Hepatocyte (in vitro differentiated cells): Measurements from ENCODE around the gene KCNG4. TPM values are rescaled to one million over a fixed set of nuclear protein-coding genes. Genes with fewer than 3 reads are reported as not detected.

Source experiments
- DNase-seq: peaks from one replicate; pipeline ENCODE4 v3.0.0-alpha.2; 2016; ENCODE audit warnings: low spot score
- H2AFZ ChIP-seq: fragments of 200-600 bp; sonication (generic); 2 replicates; pipeline ENCODE4 v1.6.0; 2016; ENCODE audit warnings: antibody characterized with exemption, mild to moderate bottlenecking
- H3K27ac ChIP-seq: fragments of 200-600 bp; sonication (generic); 2 replicates; pipeline ENCODE4 v1.5.1; 2016; ENCODE audit warnings: mild to moderate bottlenecking
- H3K27me3 ChIP-seq: fragments of 200-600 bp; sonication (generic); 2 replicates; pipeline ENCODE4 v1.6.1; 2016
- H3K36me3 ChIP-seq: fragments of 200-600 bp; sonication (generic); replicated peaks from 2 replicates; pipeline ENCODE4 v1.5.1; 2016; ENCODE audit warnings: low read depth; ENCODE audit not compliant: insufficient read depth
- H3K4me1 ChIP-seq: fragments of 200-600 bp; sonication (generic); 2 replicates; pipeline ENCODE4 v1.5.1; 2016; ENCODE audit warnings: mild to moderate bottlenecking, moderate library complexity; ENCODE audit not compliant: insufficient read depth
- H3K4me2 ChIP-seq: fragments of 200-600 bp; sonication (generic); 2 replicates; pipeline ENCODE4 v1.6.0; 2016
- H3K4me3 ChIP-seq: fragments of 200-600 bp; sonication (generic); 2 replicates; pipeline ENCODE4 v1.5.1; 2016; ENCODE audit warnings: mild to moderate bottlenecking
- H3K79me2 ChIP-seq: fragments of 200-600 bp; sonication (generic); 2 replicates; pipeline ENCODE4 v1.6.0; 2017; ENCODE audit warnings: mild to moderate bottlenecking
- H3K9me2 ChIP-seq: fragments of 200-600 bp; sonication (generic); replicated peaks from 2 replicates; pipeline ENCODE4 v1.6.0; 2017; ENCODE audit warnings: mild to moderate bottlenecking; ENCODE audit not compliant: insufficient read depth
- H3K9me3 ChIP-seq: fragments of 200-600 bp; sonication (generic); 2 replicates; pipeline ENCODE4 v1.5.1; 2016; ENCODE audit warnings: low read depth, mild to moderate bottlenecking
- H4K20me1 ChIP-seq: fragments of 200-600 bp; sonication (generic); 2 replicates; pipeline ENCODE4 v1.6.0; 2016; ENCODE audit warnings: mild to moderate bottlenecking; ENCODE audit not compliant: insufficient read depth, poor library complexity, severe bottlenecking
- EZH2 ChIP-seq: fragments of 200-600 bp; sonication (generic); IDR thresholded peaks from 2 replicates; pipeline ENCODE4 v1.6.1; 2016; ENCODE audit warnings: antibody characterized with exemption, mild to moderate bottlenecking, borderline replicate concordance
- EZH2phosphoT487 ChIP-seq: fragments of 200-600 bp; sonication (generic); IDR thresholded peaks from one replicate; pipeline ENCODE4 v1.6.1; 2018; ENCODE audit warnings: antibody characterized with exemption, mild to moderate bottlenecking, low read depth, moderate library complexity; ENCODE audit not compliant: unreplicated experiment, severe bottlenecking
- WGBS: methylation state at CpG from one replicate; pipeline ENCODE4 v1.1.6; 2016; ENCODE audit warnings: low lambda C conversion rate; ENCODE audit errors: missing lambda C conversion rate; 5-methylcytosine and 5-hydroxymethylcytosine counted together
- polyA plus RNA-seq: library from polyadenylated mRNA; unstranded; fragments of >200 nt; fragmentation: Nextera tagmentation; extraction: Ambion mirVana; gene quantifications from 2 replicates; pipeline ENCODE4 v1.2.1, GENCODE V29; 2016
- total RNA-seq: library from RNA; depleted of rRNA; stranded (reverse); fragments of >200 nt; gene quantifications from 2 replicates; pipeline ENCODE4 v1.2.3, GENCODE V29; 2014
- TF ChIP-seq, protein P1 (sequence below): fragments of 200-600 bp; sonication (generic); IDR thresholded peaks from 2 replicates; pipeline ENCODE4 v1.5.1; 2016; ENCODE audit warnings: antibody characterized with exemption, mild to moderate bottlenecking; ENCODE audit not compliant: poor library complexity

The KCNG4 gene
- total and polyA plus RNA-seq, 2 experiments from 2014 or later, result not detected

DNA sequence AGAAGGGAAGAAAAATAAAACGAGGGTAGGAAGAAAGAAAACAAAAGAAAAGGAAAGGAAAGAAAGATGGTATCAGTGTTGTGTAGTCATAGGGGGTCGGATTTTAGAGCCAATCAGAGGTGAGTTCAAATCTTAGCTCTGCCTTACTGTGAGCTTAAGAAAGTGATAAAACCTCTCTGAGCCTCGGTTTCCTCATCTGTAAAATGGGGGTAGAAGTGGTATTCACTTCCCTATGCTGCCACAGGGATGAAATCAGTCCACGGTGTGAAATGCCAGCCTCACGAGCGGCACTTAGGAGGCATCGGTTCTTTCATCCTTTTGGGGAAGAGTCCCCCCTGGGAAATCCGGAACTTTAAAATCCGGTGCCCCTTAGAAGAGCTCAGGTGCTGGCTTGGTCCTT lies 6.1 kb downstream of the KCNG4 start:
- H3K4me2 ChIP-seq, result no peak overlapping the region
- H3K79me2 ChIP-seq, result no peaks in the 10 kb centered on the region
- H3K4me3 ChIP-seq, result no peak overlapping the region
- no peaks in the 10 kb centered on the region for H3K27me3 ChIP-seq
- 80% methylated on average over 9 of the region's 9 CpGs for WGBS
- H3K4me1 ChIP-seq, result no peaks in the 10 kb centered on the region
- H4K20me1 ChIP-seq, result no peaks in the 10 kb centered on the region
- DNase-seq, result no peak
- H3K36me3 ChIP-seq, result no peaks in the 10 kb centered on the region
- TF ChIP-seq, protein P1, sequence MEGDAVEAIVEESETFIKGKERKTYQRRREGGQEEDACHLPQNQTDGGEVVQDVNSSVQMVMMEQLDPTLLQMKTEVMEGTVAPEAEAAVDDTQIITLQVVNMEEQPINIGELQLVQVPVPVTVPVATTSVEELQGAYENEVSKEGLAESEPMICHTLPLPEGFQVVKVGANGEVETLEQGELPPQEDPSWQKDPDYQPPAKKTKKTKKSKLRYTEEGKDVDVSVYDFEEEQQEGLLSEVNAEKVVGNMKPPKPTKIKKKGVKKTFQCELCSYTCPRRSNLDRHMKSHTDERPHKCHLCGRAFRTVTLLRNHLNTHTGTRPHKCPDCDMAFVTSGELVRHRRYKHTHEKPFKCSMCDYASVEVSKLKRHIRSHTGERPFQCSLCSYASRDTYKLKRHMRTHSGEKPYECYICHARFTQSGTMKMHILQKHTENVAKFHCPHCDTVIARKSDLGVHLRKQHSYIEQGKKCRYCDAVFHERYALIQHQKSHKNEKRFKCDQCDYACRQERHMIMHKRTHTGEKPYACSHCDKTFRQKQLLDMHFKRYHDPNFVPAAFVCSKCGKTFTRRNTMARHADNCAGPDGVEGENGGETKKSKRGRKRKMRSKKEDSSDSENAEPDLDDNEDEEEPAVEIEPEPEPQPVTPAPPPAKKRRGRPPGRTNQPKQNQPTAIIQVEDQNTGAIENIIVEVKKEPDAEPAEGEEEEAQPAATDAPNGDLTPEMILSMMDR, result no peak
- TF ChIP-seq EZH2phosphoT487, result no peak
- no peak for TF ChIP-seq EZH2
- H2AFZ ChIP-seq, result no peak overlapping the region
- H3K27ac ChIP-seq, result no peak overlapping the region
- no peaks in the 10 kb centered on the region for H3K9me3 ChIP-seq
- H3K9me2 ChIP-seq, result no peaks in the 10 kb centered on the region

DNA sequence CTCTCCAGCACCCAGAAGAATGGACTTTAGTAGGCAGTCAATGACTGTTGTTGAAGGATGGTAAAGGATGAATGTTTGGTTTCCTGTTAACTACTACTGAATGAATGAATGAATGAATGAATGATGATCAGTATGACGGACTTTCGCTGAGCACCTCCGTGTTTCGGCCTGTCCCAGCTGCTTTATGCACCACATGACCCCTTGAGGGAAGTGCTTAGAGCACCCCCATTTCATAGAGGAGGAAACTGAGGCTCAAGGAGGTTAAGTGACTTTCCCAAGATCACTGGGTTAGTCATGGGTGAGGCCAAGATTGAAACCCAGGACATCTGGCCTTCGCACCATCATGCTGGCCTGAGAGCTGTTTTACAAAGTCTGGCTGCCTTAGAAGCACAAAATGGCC lies 6.8 kb downstream of the KCNG4 start:
- no peak overlapping the region for H3K4me2 ChIP-seq
- no peak overlapping the region for H3K4me3 ChIP-seq
- no peaks in the 10 kb centered on the region for H3K36me3 ChIP-seq
- H4K20me1 ChIP-seq, result no peaks in the 10 kb centered on the region
- DNase-seq, result no peak
- 95% methylated on average over 5 of the region's 5 CpGs for WGBS
- H3K27me3 ChIP-seq, result no peaks in the 10 kb centered on the region
- H3K9me2 ChIP-seq, result no peaks in the 10 kb centered on the region
- no peak overlapping the region for H2AFZ ChIP-seq
- H3K9me3 ChIP-seq, result no peaks in the 10 kb centered on the region
- TF ChIP-seq EZH2, result no peak
- TF ChIP-seq, protein P1, result no peak
- no peak for TF ChIP-seq EZH2phosphoT487
- H3K4me1 ChIP-seq, result peaks cover 5% of the 10 kb centered on the region
- no peaks in the 10 kb centered on the region for H3K79me2 ChIP-seq
- H3K27ac ChIP-seq, result no peak overlapping the region

GRCh38 chr16:84232060-84232459 lies 7.8 kb downstream of the KCNG4 start:
- 91% methylated on average over 5 of the region's 5 CpGs for WGBS
- Histone ChIP-seq H3K27ac (no peak overlapping the region), H3K4me1 (peaks cover 6% of the 10 kb centered on the region), H3K9me2 (no peaks in the 10 kb centered on the region), H2AFZ (no peak overlapping the region), H3K4me3 (no peak overlapping the region), H3K9me3 (no peaks in the 10 kb centered on the region), H3K79me2 (no peaks in the 10 kb centered on the region), H3K27me3 (no peaks in the 10 kb centered on the region), H3K4me2 (no peak overlapping the region), H3K36me3 (no peaks in the 10 kb centered on the region), H4K20me1 (no peaks in the 10 kb centered on the region)
- DNase-seq, result no peak
- TF ChIP-seq EZH2phosphoT487, result no peak
- TF ChIP-seq, protein P1, result no peak
- TF ChIP-seq EZH2, result no peak

GRCh38 chr16:84229471-84229870 lies 10.3 kb downstream of the KCNG4 start:
- WGBS, result 88% methylated on average over 11 of the region's 11 CpGs
- H3K79me2 ChIP-seq, result no peaks in the 10 kb centered on the region
- no peak overlapping the region for H3K27ac ChIP-seq
- H3K27me3 ChIP-seq, result no peaks in the 10 kb centered on the region
- no peak for DNase-seq
- no peaks in the 10 kb centered on the region for H3K9me2 ChIP-seq
- no peaks in the 10 kb centered on the region for H3K9me3 ChIP-seq
- H2AFZ ChIP-seq, result no peak overlapping the region
- no peaks in the 10 kb centered on the region for H4K20me1 ChIP-seq
- TF ChIP-seq EZH2, result no peak
- TF ChIP-seq, protein P1, result no peak
- peaks cover 6% of the 10 kb centered on the region for H3K4me1 ChIP-seq
- no peaks in the 10 kb centered on the region for H3K36me3 ChIP-seq
- no peak overlapping the region for H3K4me2 ChIP-seq
- no peak overlapping the region for H3K4me3 ChIP-seq
